IPS-NIHi11 (cell line): ENCODE measurements around the gene ABO.
"Not testable (repeated sequence)": the region's sequence is repeated elsewhere in the genome, so short reads cannot be mapped to it uniquely, and the experiment has no call there.

Source experiments
- DNase-seq: peaks from one replicate; pipeline ENCODE4 v3.0.0; 2012; ENCODE audit warnings: mixed read lengths, low spot score

The ABO gene

GRCh38 chr9:133275105-133276000, at the start of gene ABO:
Gene ABO (minus strand): TSS chr9:133275201.
- peak; percentile 79 for DNase-seq

GRCh38 chr9:133323991-133324703, 49.1 kb upstream of the ABO start:
- no peak for DNase-seq

DNA sequence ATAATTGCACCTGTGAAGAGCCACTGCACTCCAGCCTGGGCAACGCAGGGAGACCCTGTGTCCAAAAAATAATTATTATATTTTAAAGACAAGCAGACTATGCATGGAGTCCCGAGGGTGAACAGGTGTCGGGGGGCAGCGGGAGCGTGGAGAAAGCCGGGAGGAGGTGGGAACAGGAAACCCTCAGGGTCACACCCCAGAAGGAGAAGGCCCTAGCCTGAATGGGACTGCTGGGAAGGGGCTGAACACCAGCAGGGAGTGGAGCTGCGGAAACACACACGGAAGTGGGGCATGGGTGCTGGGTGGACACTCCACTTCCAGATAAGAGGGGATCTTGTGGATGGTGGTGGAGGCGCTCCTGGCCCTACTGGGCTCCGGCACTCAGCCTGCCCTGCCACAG, 48.2 kb upstream of the ABO start:
- no peak for DNase-seq

- no peak for DNase-seq
Observed at GRCh38 chr9:133322701-133323100, 47.7 kb upstream of the ABO start.

DNA sequence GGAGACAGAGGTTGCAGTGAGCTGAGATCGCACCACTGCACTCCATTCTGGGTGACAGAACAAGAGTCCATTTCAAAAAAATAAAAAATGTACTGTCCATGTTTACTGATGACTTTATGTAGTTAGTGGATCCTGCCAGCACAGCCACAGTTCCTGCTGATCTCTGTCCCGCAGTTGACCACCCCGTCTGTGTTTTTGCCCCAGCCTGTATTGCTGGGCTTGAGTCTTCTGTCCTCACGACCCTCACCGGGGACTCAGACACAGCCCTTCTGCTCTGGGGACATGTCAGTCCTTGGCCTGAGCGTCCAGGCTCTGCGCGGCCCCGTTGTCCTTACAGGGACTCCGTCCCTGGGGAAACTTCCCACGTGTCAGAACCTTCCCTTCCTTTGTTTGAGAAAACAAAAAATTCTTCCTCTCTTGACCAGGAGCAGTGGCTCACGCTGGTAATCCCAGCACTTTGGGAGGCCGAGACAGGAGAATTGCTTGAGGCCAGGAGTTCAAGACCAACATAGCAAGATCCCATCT, 46.5 kb upstream of the ABO start:
- no peak for DNase-seq

- DNase-seq: peak; percentile 37
Observed at GRCh38 chr9:133320421-133320881, 45.5 kb upstream of the ABO start.

DNA sequence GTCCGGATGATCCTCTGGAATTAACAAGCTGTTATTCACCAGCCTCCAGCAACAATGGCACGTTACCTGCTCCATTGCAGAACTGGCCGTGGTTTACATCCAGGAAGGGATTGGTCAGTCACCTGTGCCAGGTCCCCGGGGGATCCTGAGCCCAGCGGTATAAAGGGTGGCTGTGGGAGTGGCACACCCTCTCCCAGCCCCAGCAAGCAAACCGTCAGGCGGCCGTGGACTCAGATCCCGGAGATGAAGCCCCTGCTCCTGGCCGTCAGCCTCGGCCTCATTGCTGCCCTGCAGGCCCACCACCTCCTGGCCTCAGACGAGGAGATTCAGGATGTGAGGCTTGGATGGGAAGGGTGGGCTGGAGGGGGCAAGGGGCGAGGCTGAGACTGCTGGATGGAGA, 42.5 kb upstream of the ABO start:
- not testable (repeated sequence) for DNase-seq

DNA sequence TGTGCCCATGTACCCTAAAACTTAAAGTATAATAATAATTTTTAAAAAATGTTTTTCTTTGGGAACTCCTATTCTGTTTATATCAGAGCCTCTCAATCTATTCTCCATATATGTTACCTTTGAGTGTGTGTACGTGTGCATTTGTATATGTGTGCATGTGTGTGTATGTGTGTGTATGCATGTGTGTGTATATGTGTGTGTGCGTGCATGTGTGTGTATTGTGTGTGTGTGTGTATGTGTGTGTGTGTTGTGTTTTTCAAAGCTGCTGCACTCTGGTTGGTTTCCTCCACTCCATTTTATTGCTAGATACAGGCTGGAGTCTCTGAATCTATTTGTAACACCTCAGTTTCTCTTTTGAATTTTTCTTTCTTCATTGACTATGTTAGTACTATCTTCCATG, 41.0 kb upstream of the ABO start:
- no peak for DNase-seq

- DNase-seq: no peak
Observed at GRCh38 chr9:133309608-133310007, 34.6 kb upstream of the ABO start.

- no peak for DNase-seq
Observed at GRCh38 chr9:133307301-133307700, 32.3 kb upstream of the ABO start.

- no peak for DNase-seq
Observed at GRCh38 chr9:133306242-133307204, 31.5 kb upstream of the ABO start.

GRCh38 chr9:133305731-133306130, 30.7 kb upstream of the ABO start:
- no peak for DNase-seq

DNA sequence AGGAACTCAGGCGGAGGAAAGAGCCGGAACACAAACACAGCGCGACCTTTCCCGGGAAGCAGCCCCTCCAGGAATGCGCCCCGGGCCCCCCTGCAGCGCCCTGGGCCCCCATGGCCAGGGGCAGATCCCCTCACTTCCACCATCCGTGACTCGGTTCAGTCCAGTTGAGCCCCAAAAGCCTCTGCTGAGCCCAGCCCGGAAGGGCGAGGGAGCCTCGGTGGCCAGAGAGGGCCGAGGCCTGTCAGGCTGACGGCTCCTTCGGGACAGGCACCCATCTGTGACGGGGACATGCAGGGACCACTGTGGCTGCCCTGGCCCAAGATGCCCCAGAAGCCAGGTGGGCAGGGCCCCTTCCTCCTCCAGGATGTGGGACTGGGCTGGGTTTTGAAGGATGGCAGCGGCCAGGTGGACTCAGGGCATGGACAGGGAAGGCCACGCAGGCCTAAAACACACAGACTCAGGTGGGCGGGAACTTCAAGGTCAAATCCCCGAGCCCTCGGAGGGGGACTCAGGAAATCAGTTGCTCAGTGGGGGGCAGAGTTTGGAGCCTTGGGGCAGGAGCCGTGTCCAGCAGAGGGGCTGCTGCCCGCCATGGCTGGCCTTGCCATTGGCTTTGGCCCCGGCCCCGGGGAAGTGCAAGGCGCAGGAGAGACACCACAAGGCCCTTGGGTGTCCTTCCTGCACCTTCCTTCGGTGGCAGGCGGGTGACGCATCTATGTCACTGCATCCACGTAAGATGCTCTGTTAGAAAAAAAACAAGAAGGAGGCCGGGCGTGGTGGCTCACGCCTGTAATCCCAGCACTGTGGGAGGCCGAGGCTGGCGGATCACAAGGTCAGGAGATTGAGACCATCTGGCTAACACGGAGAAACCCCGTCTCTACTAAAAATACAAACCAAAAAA, 29.7 kb upstream of the ABO start:
- DNase-seq: no peak

GRCh38 chr9:133304158-133304470, 29.1 kb upstream of the ABO start:
- no peak for DNase-seq

- no peak for DNase-seq
Observed at GRCh38 chr9:133303266-133304157, 28.5 kb upstream of the ABO start.

- DNase-seq: no peak
Observed at GRCh38 chr9:133301253-133302230, 26.5 kb upstream of the ABO start.

DNA sequence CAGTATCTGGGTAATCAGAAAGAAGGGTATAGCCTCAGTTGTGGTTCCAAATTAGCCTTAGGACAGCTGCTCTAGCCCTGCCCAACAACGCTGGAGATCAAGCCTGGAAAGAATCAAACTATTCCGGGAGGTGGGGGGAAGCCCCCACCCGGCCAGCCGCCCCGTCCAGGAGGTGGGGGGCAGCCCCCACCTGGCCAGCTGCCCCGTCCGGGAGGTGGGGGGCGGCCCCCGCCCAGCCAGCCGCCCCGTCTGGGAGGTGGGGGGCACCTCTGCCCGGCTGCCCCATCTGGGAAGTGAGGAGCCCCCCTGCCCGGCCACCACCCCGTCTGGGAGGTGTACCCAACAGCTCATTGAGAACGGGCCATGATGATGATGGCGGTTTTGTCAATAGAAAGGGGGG, 25.0 kb upstream of the ABO start:
- not testable (repeated sequence) for DNase-seq

DNA sequence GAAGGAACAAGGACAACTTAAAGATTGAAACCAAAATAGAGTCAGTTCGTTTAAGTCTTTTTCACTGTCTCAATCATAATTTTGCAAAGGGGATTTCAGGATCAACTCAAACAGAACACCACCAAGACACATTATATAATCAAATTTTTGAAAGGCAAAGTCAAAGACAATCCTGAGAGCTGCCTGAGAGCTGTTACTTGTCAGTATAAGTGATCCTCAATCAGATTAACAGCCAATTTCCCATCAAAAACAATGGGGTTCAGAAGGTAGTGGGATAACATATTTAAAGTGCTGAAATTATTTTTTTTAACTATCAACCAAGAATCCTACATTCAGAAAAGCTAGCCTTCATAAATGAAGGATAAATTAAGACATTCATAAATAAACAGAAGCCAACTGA, 19.3 kb upstream of the ABO start:
- DNase-seq: no peak
